SK-N-SH treated with all-trans-retinoic acid at 6 μM for 48 hours (cell line): Measurements from ENCODE around the gene GABRG1.

Experiments used
- ARNTL ChIP-seq: fragments of 450-650 bp; formaldehyde crosslinking; IDR thresholded peaks from 2 replicates; pipeline ENCODE4 v1.5.0; 2020; ENCODE audit warnings: low read depth, mild to moderate bottlenecking, moderate library complexity, borderline replicate concordance
- CREB5 ChIP-seq: fragments of 250-450 bp; sonication (Bioruptor Pico); IDR thresholded peaks from 2 replicates; pipeline ENCODE4 v1.5.1; 2020; ENCODE audit warnings: low read depth, mild to moderate bottlenecking, moderate library complexity
- CSRNP3 ChIP-seq: fragments of 250-450 bp; sonication (Bioruptor Pico); IDR thresholded peaks from 2 replicates; pipeline ENCODE4 v1.5.1; 2021; ENCODE audit warnings: mild to moderate bottlenecking, moderate library complexity
- ESRRG ChIP-seq: fragments of 250-450 bp; sonication (Bioruptor Pico); IDR thresholded peaks from 2 replicates; pipeline ENCODE4 v1.6.1; 2021; ENCODE audit warnings: mild to moderate bottlenecking
- GLIS3 ChIP-seq: fragments of 250-450 bp; sonication (Bioruptor Pico); IDR thresholded peaks from 2 replicates; pipeline ENCODE4 v1.5.0; 2020; ENCODE audit warnings: mild to moderate bottlenecking, moderate library complexity
- PATZ1 ChIP-seq: fragments of 250-450 bp; sonication (Bioruptor Pico); IDR thresholded peaks from 2 replicates; pipeline ENCODE4 v1.8.0; 2020; ENCODE audit warnings: mild to moderate bottlenecking, moderate library complexity, borderline replicate concordance
- POU6F1 ChIP-seq: fragments of 250-450 bp; sonication (Bioruptor Pico); IDR thresholded peaks from 2 replicates; pipeline ENCODE4 v1.8.0; 2021; ENCODE audit warnings: low read depth, mild to moderate bottlenecking, moderate library complexity, borderline replicate concordance
- PPARA ChIP-seq: fragments of 250-450 bp; sonication (Bioruptor Pico); IDR thresholded peaks from 2 replicates; pipeline ENCODE4 v1.5.0; 2020; ENCODE audit warnings: mild to moderate bottlenecking, borderline replicate concordance
- RARB ChIP-seq: fragments of 250-450 bp; sonication (Bioruptor Pico); IDR thresholded peaks from 2 replicates; pipeline ENCODE4 v1.8.0; 2021; ENCODE audit warnings: mild to moderate bottlenecking, moderate library complexity
- SNAI2 ChIP-seq: fragments of 250-450 bp; sonication (Bioruptor Pico); IDR thresholded peaks from 2 replicates; pipeline ENCODE4 v1.5.0; 2020; ENCODE audit warnings: mild to moderate bottlenecking, moderate library complexity
- TCF4 ChIP-seq: fragments of 250-450 bp; sonication (Bioruptor Pico); IDR thresholded peaks from 2 replicates; pipeline ENCODE4 v1.8.0; 2021; ENCODE audit warnings: mild to moderate bottlenecking, moderate library complexity, borderline replicate concordance
- TSHZ2 ChIP-seq: fragments of 250-450 bp; sonication (Bioruptor Pico); IDR thresholded peaks from 2 replicates; pipeline ENCODE4 v1.5.0; 2020; ENCODE audit warnings: mild to moderate bottlenecking, moderate library complexity
- ZFP30 ChIP-seq: fragments of 450-650 bp; formaldehyde crosslinking; IDR thresholded peaks from 2 replicates; pipeline ENCODE4 v1.5.0; 2022; ENCODE audit warnings: mild to moderate bottlenecking, moderate library complexity
- ZNF70 ChIP-seq: fragments of 450-650 bp; formaldehyde crosslinking; IDR thresholded peaks from 2 replicates; pipeline ENCODE4 v1.5.0; 2020; ENCODE audit warnings: mild to moderate bottlenecking, moderate library complexity

GRCh38 chr4:45987858-45988257, 136.0 kb downstream of the GABRG1 start:
- TF ChIP-seq PATZ1 (CRISPR knock-in tag) = no peak
- no peak for TF ChIP-seq GLIS3 (CRISPR knock-in tag)
- no peak for TF ChIP-seq CREB5 (CRISPR knock-in tag)
- no peak for TF ChIP-seq ZNF70 (CRISPR knock-in tag)
- TF ChIP-seq PPARA = no peak
- TF ChIP-seq ZFP30 = no peak
- TF ChIP-seq ARNTL (CRISPR knock-in tag) = no peak
- no peak for TF ChIP-seq RARB
- no peak for TF ChIP-seq SNAI2 (CRISPR knock-in tag)
- TF ChIP-seq TSHZ2 = no peak
- TF ChIP-seq CSRNP3 (CRISPR knock-in tag) = no peak
- TF ChIP-seq ESRRG = no peak
- no peak for TF ChIP-seq POU6F1 (CRISPR knock-in tag)
- TF ChIP-seq TCF4 = no peak
